GM21825 (cell line): ENCODE data around the gene PEA15.

ENCODE experiments used
- ATAC-seq: cut with Tn5 transposase; IDR thresholded peaks from one replicate; pipeline ENCODE4 v1.9.1; 2021; ENCODE audit warnings: mild to moderate bottlenecking, moderate library complexity; ENCODE audit not compliant: unreplicated experiment

Gene PEA15

DNA sequence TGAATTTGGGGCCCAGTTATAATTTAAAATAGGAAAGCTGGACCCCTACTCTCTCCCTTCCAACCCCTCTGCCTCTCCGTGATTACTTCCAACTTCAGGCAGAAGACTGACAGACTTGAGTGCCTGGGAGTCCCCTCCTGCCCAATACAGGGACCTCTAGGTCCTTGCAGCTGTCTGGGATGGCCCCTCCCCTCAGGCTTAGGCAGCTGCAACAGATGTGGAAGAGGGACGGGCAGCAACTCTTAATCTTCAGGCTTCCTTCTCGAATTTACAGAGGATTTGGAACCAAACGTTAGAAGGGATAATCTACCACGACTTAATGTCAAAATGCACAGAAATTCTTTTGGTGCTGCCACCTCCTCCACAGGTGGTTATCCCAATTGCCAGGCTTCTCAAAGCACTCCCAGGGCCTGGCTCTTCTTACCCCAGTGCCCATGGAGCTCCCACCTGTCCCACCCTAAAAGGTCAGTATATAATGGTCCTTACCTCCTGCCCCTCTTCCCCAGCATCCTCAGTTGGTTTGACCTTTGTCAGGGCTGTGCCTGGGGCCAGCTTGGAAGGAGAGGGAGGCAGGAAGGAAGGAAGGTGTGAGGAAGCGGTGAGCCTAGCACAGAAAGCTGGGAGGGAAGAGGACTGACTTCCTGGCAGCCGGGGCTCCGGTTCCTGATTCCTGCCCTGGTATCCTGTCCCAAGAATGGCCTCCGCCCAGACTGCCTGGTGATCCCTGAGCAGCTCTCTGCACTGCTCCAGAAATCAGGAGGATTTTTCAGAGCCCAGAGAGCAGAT is 2.8 kb downstream of the PEA15 start:
- no peak for ATAC-seq

DNA sequence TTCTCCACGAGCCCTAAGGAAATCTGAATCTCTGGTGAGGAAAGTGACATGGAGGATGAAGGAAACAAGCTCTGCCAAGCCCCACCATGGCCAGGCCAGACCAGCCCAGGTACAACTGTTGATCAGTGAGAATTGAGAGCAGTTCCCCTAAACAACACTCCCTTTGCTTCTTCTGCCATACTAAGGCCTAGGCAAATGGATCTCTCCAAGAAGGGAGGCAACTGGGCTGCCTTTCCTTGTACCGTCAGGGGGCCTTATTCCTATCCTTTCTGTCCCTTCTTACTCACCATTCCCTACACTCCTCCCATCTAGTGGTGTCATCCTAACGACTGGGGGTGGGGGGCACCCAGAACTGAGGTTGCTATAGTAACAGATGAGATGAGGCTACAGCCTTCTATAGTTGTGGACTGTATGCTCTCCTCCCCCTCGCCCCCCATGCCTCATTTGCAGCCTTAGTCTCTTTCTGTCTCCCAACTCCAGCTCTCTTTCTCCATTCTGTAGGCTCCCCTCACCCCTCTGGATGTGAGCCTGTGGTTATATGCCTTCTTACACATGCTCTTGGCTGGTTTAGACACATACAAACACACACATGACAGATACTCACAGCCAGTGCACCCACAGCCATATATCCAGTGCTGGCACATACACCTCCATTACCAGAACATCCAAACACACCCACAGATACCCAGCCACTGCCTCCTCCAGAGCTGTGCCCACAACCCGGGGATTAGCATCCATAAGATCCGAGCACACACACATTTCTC is 3.6 kb downstream of the PEA15 start:
- ATAC-seq, result no peak

- ATAC-seq, result no peak
These were observed 4.3 kb downstream of the PEA15 start for GRCh38 chr1:160209321-160210046.

DNA sequence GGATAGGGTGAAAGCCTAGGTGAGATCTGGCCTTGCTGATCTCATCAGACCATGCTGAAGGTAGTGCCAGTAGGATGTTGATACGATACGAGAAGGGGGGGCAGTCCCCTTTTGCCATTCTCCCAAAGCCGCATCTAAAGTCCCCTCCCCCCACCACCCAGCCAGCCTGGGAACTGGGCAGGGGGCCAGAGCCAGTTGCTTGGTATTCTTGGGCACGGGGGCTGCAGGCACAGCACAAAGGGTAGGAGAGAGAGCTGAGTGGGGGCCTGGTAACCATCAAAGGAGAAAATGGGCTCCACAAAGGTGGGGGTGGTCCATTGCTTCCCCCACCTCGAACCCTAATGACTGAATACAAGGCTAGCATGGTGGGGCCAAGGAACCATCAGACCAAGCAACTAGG is 5.4 kb downstream of the PEA15 start:
- no peak for ATAC-seq

- ATAC-seq, result no peak
These were observed 6.0 kb downstream of the PEA15 start for GRCh38 chr1:160211046-160211790.

DNA sequence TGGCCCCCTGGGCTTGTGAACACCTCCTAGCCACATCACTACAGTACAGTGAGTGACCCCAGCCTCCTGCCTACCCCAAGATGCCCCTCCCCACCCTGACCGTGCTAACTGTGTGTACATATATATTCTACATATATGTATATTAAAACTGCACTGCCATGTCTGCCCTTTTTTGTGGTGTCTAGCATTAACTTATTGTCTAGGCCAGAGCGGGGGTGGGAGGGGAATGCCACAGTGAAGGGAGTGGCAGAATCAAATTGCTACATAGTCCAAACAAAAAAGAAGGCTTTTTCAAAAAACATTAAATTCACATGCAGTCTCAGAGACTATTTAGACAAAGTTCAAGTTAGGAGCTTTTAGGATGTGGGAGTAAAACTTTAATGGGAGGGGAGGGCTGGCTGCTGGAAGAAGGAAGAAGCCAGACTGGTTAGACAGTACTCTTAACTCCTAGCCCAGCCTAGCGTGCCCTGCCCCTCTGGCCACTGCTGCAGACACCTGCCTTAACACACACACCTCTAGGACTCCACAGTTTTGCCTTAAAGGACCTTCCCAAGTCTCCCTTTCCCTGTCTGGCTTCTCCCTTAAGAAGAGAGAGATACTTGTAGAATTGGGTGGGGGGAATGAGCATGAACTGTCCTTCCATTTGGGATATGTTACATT is 9.4 kb downstream of the PEA15 start:
- no peak for ATAC-seq

- no peak for ATAC-seq
These were observed 11.1 kb downstream of the PEA15 start for GRCh38 chr1:160216301-160216700.

DNA sequence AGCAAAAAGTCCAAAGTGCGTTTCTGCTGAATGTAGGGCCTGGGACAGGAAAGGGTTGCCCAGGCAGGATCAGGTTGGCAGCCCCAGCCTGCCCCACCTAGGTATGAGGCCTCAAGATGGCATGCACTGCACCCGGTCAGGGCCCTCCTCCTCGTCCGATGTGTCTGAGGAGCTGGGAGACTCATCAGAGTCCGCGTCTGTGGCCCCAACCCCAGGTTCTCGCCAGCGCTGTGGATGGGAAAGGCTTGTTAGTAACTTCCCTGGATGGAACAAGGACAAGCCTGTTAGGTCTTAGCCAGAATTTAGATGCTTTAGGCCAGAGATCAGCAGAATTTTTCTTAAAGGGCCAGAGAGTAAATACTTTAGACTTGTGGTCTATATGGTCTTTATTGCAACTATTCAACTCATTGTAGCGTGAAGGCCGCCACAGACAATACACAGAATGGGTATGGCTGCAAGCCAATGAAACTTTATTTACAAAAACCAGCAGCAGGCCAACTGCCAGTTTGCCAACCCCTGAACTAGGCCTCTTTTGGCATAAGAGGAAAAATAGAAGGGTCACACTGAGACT is 12.4 kb downstream of the PEA15 start:
- no peak for ATAC-seq

GRCh38 chr1:160219062-160219929 is 14.1 kb downstream of the PEA15 start:
- ATAC-seq, result no peak

DNA sequence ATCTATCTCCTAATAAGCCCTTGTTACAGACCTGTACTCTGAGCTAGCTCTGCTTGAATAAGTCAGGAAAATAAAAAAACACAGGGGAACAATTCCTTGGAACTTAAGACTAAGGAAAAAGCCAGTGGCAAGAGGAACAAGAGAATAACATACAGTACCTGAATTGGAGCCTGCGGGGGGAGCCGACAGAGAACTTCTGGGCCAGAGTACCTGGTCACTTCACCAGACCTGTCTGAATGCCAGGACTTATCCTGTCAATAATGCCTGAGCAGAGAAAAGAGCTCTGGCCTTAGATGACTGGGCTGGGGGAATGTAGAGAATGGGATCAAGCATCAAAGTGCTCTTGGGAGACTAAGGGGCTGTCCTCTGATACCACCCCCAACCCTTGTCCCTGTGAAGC is 15.1 kb downstream of the PEA15 start:
- no peak for ATAC-seq

DNA sequence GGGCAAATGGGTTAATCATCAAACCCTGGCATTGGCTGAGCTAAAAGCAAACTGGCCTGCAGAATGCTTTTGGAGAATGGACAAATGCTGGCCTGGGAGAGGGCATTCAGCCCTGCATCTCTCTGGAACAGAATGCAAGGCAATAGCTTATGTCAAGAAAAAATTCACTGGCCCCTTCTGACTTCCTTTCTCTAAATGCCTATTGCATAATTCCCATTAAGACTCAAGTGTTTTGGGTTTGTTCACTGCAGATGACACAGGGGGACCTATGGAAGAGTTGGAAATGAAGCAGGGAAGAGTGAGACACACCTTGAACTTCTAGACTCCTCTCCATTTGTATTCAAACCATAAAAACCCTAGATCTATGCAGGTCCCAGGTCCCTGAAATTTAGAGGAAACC is 15.9 kb downstream of the PEA15 start:
- ATAC-seq, result no peak

DNA sequence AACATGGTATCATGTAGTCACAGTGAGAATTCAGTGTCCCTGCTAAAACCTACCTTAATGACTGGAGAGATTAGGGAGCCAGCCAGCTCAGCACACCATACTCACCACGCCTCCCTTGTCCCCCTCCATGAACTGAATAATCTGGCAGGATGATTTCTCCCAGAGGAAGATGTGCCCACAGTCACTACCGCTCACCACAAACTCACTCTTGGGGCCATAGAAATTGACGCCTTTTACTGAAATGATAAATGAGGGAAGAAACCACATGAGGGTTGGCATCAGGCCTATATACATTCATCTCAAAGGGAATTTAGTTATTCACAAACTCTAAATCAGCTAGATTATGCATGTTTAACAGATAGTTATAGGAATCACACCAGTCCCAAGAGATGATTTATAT is 17.4 kb downstream of the PEA15 start:
- ATAC-seq, result no peak

DNA sequence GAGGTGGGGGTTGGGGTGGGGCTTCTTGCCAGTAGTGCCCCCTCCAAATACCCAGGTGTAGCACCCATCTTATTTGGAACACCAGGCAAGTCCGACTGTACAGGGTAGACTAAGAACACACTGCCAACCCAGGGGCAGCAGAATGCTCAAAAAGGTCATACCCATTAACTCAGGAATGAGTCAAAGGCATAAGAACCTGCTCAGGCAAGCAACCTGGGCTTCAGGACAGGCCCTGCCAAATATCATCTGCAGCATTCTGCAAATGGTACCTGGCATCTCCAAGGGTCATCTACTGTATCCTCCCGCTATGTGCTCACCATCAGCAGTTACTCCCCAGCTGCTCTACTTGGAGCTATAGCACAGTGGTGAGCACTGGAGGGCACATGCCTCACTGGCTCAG is 19.4 kb downstream of the PEA15 start:
- no peak for ATAC-seq

- no peak for ATAC-seq
These were observed 20.2 kb downstream of the PEA15 start for GRCh38 chr1:160225345-160225744.

DNA sequence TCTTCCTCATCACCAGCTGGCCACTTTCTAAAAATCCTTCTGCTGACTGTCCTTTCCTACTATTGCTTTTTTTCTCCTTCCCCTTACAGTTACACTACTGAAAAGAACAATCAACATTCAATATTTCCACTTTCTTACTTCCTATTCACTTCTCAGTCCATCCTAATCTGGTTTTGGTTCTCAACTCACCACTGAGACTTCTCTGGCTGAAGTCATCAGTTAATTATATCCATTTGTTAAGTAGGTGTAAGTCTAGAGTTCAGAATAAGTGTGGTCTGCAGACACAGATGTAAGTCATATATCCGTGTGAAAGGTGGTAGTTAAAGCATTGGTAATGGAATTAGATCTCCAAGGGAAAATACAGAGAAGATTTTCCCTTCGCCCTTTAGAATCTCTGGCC is 21.4 kb downstream of the PEA15 start:
- ATAC-seq, result no peak

DNA sequence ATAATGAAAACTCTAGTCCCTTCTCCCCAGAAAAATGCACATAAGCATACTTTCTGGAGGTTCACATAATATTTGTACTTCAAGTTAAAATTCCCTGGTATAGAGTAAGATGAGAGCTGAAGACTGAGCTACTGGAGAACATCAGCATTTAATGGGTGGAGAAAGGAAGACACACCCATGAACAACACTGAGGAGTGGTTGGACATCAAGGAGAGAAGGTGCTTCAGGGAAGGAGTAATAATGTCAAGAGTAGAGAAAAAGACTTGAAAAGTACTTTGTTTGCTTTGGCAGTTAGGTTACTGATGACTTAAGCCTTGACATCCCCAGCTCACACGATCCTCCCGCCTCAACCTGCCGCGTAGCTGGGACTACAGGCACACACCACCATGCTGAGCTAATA is 21.9 kb downstream of the PEA15 start:
- ATAC-seq, result no peak

DNA sequence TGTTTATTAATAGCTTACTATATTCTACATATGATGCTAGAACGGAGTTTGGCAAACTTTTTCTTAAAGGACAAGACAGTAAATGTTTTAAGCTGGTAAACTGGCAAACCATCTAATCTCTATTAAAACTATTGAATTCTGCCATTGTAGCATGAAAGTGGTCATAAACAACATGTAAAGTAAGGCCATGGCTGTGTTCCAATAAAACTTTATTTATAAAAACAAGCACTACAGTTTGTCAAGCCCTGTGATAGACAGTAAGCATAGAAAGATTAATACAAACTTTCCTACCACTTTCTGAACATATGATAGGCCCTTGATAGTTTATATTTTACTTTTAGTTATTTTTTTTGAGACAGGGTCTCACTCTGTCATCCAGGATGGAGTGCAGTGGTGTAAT is 22.4 kb downstream of the PEA15 start:
- ATAC-seq, result no peak

DNA sequence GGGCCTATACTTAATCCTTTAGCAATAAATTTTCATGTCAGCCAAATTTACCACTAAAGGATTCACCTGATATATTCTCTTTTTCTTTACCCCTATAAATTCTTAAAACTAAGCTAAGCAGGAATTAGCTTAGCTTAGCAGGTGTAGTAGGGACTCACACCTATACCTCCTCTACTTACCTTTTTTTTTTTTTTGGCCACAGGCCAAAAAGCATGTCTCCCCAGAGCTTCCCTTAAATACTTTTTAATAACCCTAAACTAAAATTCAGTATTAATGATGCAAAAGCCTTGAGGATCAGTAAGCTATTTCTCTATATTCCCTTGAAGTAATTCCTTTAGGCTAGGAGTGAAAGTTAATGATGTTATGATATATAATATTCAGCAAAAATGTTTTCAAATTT is 23.2 kb downstream of the PEA15 start:
- ATAC-seq, result no peak

DNA sequence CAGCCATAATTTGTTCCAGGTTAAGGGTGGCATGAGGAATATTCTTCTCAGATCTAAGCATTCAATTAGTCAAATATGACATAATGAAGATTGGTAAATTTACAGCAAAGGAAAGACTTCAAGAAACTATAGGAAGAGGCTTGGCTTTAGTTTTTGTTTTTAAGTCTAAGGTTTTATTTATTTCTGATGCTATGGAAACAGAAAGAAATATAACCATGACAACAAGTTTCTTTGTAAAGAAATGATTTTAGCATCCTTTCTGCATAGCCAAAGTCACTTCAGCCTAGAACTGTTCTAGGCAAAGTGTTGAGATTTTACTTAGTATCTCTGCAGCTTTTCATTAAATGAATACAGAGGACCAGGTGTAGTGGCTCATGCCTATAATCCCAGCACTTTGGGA is 27.7 kb downstream of the PEA15 start:
- no peak for ATAC-seq
